Measurements from ENCODE around the gene SNX12.
"Not testable (repeated sequence)": the region's sequence is repeated elsewhere in the genome, so short reads cannot be mapped to it uniquely, and the experiment has no call there.

Gene SNX12

DNA sequence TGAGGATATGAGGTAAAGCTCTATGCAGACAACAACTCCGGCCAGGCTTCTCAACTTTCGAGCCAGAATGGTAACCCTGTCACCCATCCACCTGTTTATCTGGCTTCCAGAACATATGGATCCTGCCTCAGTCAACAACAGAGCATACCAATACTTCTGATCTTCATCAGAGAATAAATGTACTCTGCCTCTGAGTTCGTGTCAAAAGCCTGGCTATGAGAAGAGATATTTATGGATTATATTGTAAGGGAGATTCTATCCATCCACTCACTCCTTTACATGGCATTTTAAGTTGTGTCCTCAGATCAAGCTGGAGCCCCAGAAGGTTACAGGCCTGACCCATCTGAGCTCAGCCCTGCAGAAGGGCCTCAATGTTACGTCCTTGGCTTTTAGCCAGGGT lies 17.8 kb upstream of the SNX12 start:
- no peak for FAIRE-seq

- no peak for FAIRE-seq
Observed at GRCh38 chrX:71082822-71083221, 14.7 kb upstream of the SNX12 start.

DNA sequence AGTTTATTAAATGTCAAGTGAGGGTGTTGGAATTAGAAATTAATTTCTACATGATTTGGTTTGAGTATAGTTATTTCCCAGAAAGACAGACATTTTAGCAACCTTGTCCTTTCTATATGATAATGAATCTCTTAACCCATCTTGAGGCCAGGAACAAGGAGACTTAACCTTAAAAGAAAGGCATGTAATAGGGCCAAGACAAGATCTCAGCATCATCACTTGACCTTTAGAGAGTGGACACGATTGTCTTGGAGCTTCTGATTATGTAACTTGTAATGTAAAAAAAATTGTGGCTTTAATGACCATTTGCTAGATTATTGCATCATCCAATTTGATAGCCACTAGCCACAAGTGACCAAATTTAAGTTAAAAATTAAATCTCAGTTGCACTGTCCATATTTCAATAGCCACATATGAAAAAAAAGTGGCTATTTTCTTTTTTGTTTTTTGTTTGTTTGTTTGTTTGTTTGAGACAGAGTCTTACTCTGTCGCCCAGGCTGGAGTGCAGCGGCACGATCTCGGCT lies 14.1 kb upstream of the SNX12 start:
- no peak for FAIRE-seq

DNA sequence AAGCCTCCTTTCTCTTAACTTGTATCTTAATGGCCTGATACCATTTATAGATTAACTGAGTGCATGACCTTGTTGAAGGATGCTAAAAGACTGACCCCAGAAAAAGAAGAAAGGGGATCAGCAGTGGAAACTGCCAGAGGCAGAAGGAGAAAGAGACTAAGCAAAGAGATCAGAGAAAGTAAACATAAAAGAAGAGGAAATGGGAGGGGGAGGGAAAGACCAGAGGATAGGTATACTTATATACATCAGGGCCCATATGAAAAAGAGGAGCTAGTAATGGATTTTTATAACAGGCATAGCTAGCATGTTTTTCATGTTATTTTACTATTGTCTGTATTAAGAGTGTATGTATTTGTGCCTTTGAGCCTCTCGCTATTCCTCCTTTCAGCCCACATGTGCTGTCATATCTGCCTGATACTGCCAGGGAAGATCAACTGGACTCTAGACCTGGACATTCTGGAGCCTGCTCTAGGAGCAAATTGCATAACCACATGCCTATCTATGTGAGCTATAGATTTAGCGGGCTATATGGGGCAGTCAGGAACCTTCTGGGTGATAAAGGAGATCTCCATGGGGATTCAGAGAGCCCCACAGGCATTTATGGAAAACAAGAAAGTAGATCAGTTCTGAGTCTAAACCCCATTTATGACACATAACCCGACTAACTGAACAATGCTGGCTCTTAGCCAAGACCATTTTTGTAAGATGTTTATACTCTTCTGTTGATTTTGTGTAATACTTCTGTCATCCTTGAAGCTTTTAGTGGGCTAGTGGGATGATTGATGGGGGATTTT lies 13.4 kb upstream of the SNX12 start:
- FAIRE-seq: no peak

DNA sequence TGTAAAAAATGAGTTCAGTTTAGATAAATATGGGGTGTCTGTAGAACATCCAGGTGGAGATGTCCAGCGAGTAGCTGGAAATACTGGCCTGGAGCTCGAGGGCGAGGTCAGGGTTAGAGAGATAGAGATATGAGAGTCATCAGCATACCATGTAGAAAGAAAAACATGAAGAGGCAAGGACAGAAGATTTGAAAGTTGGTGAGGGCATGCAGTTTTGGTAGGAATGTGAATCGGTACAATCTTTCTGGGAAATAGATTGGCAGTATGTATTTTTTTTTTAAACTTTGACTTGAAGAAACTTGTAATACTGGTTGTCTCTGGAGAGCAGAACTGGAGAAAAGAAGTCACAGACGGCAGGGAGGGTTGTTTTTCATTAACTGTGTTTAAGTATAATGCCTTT lies 2.4 kb upstream of the SNX12 start:
- no peak for FAIRE-seq

- no peak for FAIRE-seq
Observed at GRCh38 chrX:71067712-71068043, 456 bp downstream of the SNX12 start.

DNA sequence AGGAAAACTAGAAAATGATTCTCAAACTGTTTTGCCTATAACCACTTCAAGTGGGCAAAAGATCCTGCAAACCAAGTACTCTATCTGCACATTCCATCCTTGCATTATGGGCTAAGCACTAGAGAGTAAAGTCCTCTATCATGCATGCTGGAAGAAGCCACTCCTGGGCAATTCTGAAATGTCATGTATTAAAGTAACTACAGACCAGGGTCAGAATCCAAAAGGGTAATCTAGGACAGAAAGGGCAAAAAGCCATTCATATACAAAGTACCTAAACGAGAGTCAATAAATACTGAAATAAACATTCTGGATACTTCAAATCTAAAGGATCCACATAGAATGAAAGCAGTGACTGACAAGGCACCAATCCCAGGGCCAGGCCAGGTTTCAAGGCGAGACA lies 1.0 kb downstream of the SNX12 start:
- no peak for FAIRE-seq

DNA sequence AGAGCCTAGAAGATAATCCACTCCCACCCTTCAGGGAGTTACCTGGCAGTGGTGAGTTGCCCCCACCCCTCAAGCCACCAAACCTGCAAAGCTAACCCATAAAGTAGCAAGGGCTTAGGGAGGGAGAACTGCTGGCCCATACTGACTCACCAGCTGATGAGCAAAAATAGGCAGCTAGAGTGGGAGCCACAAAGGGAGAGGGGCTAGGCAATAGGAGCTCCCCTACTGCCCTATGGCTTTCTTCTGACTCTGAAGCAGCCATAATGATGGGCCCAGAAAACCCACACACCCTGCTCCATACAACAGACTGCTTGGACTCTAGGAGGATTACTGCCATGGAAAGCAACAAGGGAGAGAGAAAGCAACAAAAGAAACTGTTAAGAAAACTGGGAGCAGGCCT lies 8.0 kb downstream of the SNX12 start:
- no peak for FAIRE-seq

DNA sequence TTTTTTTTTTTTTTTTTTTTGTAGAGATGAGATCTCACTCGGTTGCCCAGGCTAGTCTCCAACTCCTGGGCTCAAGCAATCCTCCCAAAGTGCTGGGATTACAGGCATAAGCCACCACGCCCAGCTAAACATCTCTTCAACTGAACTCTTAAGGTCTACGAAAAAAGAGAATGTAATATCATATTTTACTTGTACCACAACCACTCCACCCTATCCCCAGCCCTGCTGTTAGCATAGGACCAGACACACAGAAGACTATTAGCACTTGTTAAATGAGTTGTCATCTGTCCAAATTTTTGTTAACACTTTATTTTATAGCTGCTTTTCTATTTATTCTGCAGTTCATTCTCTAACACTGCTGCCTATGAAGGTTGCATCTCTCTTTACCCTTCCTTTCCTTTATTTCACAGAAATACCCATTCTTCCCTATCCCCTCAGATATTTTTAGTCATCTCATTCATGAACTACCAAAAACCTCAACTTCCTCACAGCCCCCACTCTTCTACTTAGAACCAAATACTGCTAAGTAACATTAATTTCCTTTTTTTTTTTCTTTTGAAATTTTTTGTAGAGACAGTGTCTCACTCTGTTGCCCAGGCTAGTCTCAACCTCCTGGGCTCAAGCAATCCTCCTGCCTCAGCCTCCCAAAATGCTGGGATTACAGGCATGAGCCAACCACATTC lies 10.1 kb downstream of the SNX12 start:
- FAIRE-seq: no peak

- no peak for FAIRE-seq
Observed at GRCh38 chrX:71056867-71057266, 11.3 kb downstream of the SNX12 start.

- no peak for FAIRE-seq
Observed at GRCh38 chrX:71053217-71053621, 14.9 kb downstream of the SNX12 start.

DNA sequence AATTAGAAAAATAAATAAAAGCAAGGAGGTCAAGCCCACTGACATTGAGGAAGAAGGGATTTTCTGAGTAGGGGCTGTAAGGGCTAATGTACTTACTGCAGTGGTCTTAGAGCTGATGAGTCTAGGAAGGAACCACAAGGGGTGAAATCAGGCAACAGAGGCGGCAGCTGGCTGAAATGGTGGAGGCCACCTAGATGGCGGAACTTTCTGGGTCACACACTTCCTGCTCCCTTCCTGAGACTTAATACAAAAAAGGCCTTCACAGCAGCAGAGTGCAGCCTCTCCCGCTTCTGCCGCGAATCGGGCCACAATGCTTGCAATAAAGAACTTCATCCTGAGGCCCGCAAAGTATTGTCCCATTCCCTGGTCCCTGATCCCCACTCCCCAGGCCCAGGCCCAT lies 15.4 kb downstream of the SNX12 start:
- no peak for FAIRE-seq

- not testable (repeated sequence) for FAIRE-seq
Observed at GRCh38 chrX:71047891-71048290, 20.2 kb downstream of the SNX12 start.

DNA sequence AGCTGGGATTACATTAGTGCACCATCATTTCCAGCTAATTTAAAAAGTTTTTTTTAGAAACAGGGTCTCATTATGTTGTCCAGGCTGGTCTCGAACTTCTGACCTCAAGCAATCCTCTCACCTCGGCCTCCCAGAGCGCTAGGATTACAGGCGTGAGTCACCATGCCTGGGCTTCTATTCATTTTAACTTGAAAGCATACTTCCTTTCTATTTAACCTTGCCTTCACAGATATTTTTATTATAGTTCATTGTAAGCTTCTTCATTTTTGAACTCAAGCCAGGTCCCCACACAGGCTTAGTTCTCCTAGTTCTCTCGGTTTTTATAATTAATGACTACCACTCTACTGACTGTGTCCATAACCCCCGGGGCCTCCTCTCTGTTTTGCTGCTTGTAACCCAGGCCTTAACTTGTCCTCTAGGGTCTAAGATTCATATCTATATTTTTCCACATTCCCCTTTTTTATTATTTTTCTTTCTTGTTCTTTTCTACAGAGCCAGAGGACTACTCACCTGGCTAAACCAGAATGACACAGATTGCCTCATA lies 50.7 kb downstream of the SNX12 start:
- no peak for FAIRE-seq

Data from islet of Langerhans (tissue), 1 donor.